GM12874 (cell line): ENCODE measurements around the gene VEGFB.

ENCODE experiments used
- TF ChIP-seq, protein P1 (sequence below): IDR thresholded peaks from 2 replicates; pipeline ENCODE4 v1.5.1; 2011; ENCODE audit warnings: low read depth, mild to moderate bottlenecking, control low read depth, low read length, moderate library complexity; ENCODE audit not compliant: insufficient read depth

The VEGFB gene

DNA sequence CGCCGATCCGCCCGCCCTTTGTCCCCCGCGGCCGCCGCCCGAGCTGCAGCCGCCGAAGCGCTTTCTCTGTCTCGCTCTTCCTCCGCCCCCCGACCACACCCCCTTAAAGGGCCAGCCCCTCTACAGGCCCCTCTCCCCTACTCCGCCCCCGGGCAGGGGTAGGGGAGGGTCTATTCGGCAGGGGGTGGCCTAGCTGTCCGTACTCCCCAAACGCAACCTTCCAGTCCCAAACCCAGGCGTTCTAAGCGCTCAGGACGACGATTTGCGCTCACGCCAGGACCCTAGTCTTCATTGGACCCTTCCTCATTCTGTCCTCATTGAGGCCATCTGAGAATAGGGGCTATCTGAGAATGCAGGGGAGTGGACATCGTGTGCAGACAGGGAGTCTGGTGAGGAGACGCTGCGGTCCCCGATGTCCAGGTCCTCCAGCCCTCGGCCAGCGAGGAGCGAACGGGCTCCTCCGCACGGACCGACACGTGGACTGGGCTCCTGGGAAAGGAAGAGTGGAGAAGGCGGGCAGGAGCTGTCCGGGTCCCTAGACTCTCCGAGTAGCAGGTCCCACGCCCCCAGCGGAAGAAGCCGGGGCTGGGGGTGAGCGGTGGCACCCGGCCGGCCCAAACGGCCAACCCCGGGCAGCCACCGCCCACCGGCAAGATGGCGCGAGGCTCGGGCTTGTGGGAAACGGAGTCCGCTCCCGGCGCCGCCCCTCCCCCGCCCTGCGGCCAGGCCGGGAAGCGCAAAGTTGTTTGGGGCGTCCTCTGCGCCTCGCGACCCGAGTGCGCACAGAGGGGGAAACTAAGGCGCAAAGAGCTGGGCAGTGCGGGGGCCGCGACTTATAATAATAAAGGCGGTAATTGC lies 12.7 kb downstream of the VEGFB start, which contains the start of gene PPP1R14B:
PPP1R14B (minus strand) TSS at position 73 of the 858 bp plus-strand sequence. CDS start 270 bp downstream, outside the sequence.
- TF ChIP-seq, protein P1, sequence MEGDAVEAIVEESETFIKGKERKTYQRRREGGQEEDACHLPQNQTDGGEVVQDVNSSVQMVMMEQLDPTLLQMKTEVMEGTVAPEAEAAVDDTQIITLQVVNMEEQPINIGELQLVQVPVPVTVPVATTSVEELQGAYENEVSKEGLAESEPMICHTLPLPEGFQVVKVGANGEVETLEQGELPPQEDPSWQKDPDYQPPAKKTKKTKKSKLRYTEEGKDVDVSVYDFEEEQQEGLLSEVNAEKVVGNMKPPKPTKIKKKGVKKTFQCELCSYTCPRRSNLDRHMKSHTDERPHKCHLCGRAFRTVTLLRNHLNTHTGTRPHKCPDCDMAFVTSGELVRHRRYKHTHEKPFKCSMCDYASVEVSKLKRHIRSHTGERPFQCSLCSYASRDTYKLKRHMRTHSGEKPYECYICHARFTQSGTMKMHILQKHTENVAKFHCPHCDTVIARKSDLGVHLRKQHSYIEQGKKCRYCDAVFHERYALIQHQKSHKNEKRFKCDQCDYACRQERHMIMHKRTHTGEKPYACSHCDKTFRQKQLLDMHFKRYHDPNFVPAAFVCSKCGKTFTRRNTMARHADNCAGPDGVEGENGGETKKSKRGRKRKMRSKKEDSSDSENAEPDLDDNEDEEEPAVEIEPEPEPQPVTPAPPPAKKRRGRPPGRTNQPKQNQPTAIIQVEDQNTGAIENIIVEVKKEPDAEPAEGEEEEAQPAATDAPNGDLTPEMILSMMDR, result no peak

DNA sequence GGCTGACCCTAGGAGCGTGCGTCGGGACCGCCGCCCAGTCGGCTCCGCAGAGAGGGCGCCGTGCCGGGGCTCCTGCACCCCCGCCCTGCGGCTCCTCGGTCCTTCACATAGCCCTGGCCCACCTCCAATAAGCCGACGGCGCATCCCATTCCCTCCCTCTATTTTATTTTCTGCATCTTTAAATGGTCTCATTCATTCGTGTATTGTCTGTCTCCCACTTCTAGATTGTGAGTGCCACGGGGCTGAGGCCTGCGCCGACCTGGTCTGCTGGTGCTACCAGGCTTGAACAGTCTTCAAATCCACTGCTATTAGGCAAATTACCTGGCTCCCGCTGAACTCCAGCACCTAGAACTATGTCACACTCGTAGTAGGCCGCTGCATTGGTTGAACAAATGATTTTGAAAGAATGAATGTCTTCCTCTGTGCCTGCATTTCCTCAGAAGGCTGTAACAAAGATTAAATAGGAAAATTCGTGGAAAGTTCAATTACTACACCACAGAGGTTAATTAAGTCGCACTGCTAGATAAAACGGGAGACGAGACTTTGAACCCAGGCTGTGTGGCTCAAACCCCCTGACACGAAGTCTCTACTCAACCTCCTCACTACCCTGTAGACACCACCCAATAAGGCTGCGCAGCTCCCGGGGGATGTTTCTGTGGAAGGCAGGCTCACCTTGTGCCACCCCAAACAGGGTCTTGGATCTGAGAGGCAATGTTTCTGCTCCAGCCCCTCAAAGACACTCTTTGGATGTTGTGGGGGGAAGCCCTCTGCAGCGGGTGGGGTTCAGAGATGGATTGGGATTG lies 13.5 kb downstream of the VEGFB start:
- TF ChIP-seq, protein P1, result no peak

DNA sequence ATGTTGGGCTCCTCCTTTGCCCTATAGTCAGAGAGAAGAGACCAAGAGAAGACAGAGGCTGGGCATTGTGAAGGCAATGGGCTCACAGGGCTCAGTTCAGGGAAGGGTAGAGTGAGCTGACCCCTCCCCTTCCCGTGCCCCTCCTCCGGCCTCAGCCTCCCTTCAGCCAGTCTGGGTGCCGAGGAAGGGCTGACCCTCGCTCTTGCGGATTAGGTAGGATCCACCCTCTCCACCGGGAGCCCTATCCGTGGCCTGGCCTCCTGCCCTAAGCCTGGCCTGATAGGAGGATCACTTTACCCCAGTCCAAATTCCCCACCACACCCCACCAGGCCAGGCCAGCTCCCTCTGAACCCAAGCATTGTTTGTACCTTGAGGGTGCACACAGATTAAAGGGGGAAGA lies 14.2 kb downstream of the VEGFB start:
- TF ChIP-seq, protein P1, result no peak

DNA sequence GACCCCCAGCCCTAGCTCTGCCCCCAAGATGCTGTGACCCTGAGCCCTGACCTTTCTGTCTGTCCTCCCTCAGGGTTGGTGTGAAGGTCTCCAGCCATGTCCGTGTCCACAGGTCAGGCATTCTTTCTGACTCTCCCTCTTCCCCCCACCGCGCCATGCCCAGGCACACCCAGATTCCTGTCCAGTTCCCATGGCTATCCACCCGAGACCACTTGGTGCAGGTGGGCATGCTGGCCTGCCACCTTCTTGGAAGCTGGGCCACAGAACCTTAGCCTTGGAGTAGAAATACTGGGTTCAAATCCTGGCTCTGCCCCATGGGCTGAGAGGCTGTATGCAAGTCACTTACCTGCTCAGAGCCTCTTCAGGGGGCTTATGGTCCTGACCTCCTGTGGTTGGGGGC lies 14.7 kb downstream of the VEGFB start:
- TF ChIP-seq, protein P1, result no peak

DNA sequence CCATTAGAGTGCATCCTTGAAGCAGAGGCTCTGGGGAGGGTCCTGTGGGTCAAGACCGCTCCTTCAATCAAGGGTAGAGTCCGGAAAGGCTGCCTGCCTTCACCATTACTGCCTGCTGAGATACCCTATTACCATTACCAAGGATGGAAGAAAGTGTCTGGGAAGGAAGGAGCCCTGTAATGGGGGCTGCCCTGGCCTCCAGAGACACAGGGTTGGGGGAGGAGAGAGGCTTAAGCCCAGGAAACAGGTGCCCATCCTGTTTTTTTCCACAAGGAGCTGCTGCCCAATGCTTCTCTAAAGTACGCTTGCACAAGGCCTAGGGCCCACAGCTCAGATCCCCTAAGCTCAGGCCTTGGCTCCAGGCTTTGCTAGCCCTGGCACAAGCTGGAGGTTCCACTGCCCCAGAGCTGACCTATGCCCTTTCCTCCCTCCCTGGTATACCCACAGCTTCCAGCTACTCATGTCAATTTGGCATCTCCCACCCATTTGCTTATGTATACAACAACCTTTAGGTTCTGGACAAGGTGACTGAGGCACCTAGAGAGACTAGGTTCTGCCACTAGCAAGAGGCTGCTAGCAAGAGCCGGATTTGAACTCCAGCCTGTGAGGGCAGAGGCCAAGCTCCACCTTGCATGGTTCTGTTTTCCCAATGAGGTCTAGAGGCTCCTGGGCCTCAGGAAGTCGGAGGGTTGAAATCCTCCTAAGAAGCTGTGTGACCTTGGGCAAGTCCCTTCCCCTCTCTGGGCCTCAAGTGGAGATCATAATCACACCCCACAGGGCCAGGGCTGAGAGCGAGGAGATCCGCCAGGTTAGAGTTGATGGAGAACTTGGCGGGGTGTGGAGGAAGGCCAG lies 15.4 kb downstream of the VEGFB start:
- TF ChIP-seq, protein P1, result no peak

DNA sequence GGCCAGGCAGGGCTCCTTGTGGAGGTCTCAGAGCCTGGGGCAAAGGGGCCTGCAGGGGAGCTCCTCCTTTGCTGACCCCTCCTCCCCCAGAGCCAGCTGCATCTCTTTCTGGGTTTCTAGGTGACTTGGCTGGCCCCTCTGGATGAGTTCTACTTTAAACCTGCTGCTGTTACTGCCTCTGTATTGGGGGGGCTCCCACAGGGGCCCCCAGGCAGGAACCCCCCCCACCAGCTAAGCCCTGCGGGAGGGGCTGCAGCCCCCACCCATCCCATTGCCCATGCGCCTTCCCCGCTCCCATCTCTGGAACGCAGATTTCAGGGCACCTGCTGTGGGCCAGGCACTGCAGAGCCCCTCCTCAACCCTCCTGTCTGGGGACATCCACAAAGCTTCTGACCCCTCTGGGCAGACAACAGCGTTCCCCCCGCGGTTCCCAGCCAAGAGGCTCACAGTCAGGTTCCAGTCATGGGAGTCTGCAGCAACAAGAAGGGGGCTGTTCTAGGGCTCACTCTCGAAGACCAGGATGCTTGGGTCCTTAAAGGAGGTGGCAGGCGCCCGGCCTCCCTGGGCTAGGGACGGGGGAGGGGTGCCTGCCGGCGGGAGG lies 16.1 kb downstream of the VEGFB start:
- TF ChIP-seq, protein P1, result no peak
